ENCODE data around the gene CEBPE.
A peak's percentile ranks its signal among the peaks of the same experiment; 100 is the strongest.

CEBPE gene

GRCh38 chr14:23101213-23101970 lies 17.7 kb downstream of the CEBPE start:
- DNase-seq = no peak

DNA sequence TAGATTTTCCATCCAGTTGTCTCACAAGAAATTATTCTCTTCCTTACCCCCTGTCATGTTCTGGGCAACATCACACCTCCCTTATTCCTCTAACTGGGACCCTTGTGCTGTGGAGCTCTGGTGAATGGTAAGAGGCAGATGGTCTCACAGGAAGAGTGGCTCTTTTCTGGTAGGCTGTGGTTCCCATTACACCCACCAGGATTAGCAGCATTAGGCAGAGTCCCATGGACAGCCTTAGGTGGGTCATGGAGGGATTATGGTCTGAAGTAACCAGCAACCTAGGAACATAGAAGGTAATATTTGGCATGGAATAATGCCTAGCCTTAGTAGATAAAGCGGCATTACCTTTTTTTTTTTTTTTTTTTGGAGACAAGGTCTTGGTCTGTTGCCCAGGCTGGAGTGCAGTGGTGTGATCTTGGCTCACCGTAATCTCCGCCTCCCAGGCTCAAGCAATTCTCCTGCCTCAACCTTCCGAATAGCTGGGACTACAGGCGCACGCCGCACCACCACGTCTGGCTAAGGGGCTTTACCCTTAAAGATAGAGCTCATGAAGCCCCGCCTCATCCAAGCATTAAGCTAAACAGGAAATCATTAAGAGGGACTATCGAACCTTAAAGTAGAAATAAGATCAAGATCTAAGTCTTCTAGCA lies 19.7 kb downstream of the CEBPE start:
- DNase-seq = no peak

DNA sequence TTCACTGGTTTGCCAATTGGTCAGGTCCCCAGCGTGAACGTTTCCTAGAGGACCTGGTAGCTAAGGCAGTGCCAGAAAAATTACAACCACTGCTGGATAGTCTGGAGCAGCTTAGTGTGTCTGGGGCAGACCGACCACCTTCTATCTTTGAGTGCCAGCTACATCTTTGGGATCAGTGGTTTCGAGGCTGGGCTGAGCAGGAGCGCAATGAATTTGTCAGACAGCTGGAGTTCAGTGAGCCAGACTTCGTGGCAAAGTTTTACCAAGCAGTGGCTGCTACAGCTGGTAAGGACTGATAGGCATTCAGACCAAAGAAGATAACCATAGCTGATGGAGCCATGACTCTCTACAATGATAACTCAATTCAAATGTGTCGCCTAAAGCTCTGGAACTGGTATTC lies 21.3 kb downstream of the CEBPE start:
- peak; percentile 92 for DNase-seq

- peak; percentile 100 for DNase-seq
These were observed 23.6 kb downstream of the CEBPE start, which contains the start of gene C14orf119 for GRCh38 chr14:23095196-23096108. Gene C14orf119, plus strand, starts transcription at chr14:23095505. Its CDS starts 2,154 bp downstream, at chr14:23097659.

DNA sequence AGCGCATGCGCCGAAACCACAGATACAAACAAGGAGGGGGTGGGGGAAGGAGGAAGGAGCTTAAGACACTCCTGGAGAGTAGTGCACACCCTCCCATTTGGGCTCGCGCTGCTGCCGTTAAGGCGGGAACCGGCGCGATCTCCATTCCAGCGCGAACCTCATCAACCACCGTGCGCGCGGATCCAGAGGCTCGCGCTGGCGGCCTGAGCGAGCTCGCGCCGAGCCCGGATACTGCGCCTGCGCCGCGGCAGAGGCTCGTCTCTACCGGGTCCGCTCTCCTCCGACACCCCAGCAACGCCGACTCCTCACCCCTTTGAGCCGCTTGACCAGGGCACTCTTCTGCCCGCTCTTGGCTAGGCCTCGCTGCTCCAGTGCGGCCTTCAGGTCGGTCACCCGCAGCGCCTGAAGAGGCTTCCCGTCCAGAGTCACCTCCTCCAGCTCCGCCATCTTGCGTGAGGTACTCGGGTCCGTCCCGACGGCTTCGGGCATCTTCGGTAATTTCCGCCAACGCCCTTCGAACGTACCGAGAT lies 24.3 kb downstream of the CEBPE start, which contains the start of gene ACIN1:
ACIN1 (minus strand) TSS at position 471 of the 530 bp plus-strand sequence; CDS start at position 447, 24 bp downstream.
- DNase-seq = peak; percentile 97

DNA sequence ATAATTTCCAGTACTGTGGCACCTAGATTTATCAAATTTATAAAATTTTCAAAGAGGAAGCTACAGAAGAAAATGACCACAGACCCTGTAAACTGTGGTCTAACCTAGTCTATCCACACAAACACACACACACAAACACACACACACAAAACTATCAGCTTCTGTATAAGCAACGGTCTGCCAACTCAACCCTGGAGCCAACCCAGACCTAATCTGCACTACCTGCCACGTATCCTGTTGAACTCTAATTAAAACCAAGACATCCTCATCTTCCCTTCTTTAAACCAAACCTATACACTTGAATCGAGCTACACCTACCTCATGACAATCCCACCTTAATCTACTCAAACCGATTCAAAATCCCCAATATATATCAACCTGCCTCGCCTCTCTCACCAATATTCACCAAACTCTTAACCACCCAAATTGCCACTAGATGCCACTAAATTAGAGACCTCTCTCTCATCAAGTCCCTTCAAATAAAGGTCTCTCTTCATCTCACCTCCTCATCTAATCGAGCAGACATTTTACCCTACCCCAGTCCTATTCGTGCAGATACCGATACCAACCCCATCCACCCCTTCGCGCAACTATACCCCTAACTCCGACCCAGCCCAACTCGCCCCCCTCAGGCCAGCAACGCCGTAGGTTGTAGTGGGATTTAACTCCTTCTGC lies 24.9 kb downstream of the CEBPE start:
- DNase-seq = no peak

- no peak for DNase-seq
These were observed 25.5 kb downstream of the CEBPE start for GRCh38 chr14:23093526-23093925.

DNA sequence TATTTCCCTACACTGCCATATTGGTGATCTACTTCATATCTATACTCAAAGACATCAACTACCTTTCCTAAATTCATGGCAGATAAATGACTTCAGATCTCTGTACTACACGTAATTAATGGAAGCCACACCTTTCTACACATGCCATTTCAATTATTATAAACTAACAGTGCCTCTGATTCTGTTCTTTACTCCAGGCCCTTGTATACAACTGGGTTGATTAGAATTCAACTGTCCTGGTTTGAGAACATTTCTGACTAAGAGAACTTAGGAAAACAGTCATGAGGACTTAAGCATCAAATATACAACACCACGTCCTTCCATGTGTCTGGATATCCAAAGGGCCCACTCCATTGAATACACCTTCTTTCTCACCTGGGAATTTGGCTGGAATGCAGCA lies 26.0 kb downstream of the CEBPE start:
- no peak for DNase-seq

- DNase-seq = no peak
These were observed 27.5 kb downstream of the CEBPE start for GRCh38 chr14:23091294-23092225.

- DNase-seq = no peak
These were observed 28.8 kb downstream of the CEBPE start for GRCh38 chr14:23090254-23090636.

DNA sequence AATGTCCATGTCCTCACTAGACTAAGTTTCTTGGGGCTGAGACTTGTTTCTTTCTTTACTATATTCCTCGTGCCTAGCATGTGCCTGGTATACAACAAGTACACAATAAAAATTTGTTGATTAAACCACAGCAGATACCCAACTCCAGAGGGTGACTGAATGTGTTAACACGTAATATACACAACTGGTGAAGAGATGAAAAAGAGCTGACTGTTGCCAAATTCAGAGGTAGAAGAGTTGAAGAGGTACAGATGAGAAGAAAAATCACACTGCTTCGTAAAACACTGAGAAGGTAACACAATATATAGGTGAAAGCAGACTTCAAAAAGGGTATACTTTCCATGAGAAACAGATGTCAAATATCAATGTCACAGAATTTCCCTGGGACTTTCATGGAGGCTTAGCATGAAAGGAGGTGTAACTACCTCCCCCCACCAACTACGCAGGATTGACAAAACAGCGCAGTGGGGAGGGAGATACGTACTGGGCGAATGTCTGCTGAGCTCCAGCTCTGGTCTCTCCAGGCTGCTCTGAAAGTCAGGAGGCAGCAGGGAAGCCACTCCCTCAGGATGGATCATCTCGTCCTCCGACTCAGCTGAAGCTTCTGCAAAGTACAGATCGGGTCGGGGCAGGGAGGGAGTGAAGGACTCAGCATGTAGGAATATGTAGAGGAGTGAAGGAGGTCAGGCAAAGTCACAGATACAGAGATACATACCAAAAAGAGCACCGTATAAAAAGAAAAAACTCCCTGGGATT lies 29.4 kb downstream of the CEBPE start:
- DNase-seq = no peak

DNA sequence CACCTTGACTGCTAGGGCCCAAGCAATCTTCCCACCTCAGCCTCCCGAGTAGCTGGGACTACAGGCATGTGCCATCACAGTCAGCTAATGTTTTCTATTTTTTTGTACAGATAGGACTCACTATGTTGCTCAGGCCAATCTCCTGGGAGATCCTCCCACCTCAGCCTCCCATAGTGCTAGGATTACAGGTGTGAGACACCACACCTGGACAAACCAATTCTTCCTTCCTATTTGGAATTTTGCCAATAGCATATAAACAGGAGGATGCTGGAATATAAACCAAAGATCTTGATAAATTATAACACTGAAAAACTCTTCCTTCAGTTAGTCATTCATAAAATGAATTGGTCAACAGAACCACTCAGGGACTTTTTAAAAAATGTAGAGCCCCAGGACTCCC lies 32.5 kb downstream of the CEBPE start:
- DNase-seq = no peak

GRCh38 chr14:23085458-23085857 lies 33.6 kb downstream of the CEBPE start:
- no peak for DNase-seq

DNA sequence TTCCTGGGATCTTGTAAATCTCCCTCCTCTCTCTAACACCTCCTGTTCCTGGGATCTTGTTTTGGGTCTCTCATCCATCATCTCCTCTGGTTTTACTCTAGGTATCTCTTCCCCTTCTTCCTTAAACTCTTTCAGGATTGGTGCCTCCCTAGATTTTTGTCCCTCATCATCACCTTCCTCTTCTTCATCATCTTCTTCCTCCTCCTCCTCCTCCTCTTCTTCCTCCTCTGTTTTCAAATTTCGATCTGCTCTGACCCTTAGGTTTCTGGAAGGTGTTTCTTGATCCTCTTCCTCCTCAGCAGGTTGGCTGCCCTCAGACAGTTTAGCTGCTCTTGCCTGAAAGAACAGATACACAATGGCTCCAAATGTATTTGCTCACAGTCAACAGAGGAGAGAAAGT lies 38.6 kb downstream of the CEBPE start:
- no peak for DNase-seq

- no peak for DNase-seq
These were observed 39.3 kb downstream of the CEBPE start for GRCh38 chr14:23079716-23080115.

GRCh38 chr14:23078692-23079116 lies 40.4 kb downstream of the CEBPE start:
- peak; percentile 50 for DNase-seq

GRCh38 chr14:23077962-23078361 lies 41.1 kb downstream of the CEBPE start:
- DNase-seq = no peak

DNA sequence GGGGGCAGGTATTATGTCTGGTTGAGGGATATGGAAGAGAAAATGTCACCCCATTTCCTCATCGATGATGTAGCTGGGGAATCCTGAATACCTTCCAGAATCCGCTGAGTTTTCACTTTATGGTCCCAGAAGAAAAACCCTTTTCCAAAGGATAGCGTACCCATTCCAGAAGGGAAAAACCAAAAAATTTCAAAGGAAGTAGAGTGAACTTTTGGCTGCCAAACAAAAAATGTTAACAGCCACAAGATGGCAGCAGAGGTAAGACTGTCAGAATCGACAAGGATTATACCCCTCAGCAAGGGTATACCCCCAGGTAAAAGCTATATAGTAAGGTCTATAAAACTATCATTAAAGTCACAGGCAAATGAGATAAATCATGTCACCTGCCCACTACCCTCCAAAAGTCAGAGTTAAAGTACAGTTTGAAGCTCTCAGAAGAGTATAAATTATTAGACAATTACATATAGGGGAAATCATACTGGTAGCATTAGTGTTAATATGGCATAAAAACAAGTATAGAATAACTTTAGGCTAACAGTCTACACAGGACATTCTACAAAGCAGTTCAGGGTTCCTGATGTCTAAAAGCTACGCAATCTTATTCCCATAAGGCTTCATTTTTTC lies 42.2 kb downstream of the CEBPE start:
- DNase-seq = peak; percentile 68

DNA sequence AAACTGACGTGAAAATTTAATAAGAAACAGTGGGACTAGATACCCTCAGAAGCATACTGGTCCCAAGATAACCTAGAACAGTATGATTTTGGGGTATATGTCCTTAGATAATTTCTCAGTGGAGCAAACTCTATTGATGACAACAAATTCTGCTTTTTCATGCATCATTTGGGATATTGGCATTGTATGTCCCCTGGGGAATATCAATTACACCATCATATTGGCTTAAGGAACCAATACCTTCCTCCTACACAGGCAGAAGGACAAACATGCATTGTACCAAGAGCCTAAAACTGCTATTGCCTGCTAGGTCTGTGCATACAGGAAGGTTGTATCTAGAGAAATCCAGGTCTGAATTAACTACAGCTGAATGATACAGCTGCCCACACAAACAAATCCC lies 44.1 kb downstream of the CEBPE start:
- DNase-seq = no peak
